ENCODE results near the gene METTL26.

- TF ChIP-seq CTCF (IDR thresholded peaks at IDR 0.05) (no peak), EP300 (IDR thresholded peaks at IDR 0.05) (no peak)
Observed at GRCh38 chr16:633336-634050, 2.6 kb downstream of the METTL26 start.
